ENCODE data around the gene ANKAR.
"Not testable (repeated sequence)": the region's sequence is repeated elsewhere in the genome, so short reads cannot be mapped to it uniquely, and the experiment has no call there.

Gene ANKAR, protein sequence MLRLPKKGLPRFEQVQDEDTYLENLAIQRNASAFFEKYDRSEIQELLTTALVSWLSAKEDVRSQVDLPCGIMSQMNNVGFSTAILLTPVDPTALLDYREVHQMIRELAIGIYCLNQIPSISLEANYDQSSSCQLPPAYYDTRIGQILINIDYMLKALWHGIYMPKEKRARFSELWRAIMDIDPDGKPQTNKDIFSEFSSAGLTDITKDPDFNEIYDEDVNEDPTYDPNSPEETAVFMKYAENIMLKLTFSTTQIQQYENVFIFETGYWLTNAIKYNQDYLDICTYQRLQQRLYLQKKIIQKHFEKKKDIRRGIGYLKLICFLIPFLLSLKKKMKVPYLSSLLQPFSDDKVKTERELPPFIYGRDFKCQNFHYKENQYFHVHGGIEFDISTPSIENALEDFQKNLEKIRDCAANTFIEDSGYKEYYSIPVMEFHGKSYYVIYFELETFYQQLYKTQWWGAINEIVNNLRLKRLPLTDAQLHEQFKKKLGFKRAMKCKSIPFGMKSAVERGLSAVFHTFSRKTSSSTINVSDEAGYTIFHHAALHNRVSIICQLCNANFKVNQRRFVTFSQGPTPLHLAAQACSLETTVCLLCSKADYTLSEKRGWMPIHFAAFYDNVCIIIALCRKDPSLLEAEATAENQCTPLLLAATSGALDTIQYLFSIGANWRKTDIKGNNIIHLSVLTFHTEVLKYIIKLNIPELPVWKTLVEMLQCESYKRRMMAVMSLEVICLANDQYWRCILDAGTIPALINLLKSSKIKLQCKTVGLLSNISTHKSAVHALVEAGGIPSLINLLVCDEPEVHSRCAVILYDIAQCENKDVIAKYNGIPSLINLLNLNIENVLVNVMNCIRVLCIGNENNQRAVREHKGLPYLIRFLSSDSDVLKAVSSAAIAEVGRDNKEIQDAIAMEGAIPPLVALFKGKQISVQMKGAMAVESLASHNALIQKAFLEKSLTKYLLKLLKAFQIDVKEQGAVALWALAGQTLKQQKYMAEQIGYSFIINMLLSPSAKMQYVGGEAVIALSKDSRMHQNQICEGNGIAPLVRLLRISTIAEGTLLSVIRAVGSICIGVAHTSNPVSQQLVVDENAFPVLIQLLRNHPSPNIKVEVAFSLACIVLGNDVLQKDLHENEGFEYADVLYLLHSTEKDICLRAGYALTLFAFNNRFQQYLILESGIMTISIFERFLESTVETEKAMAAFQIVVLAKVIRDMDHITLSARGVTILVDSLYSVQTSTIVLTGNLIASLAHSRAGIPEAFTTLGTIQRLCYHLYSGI (N-terminal part only)

GRCh38 chr2:189674374-189675112, at the start of gene ANKAR:
TSS of gene ANKAR (plus strand) at chr2:189674670. CDS start at chr2:189676491, 1,821 bp downstream.
- DNase-seq = peak; percentile 90

DNA sequence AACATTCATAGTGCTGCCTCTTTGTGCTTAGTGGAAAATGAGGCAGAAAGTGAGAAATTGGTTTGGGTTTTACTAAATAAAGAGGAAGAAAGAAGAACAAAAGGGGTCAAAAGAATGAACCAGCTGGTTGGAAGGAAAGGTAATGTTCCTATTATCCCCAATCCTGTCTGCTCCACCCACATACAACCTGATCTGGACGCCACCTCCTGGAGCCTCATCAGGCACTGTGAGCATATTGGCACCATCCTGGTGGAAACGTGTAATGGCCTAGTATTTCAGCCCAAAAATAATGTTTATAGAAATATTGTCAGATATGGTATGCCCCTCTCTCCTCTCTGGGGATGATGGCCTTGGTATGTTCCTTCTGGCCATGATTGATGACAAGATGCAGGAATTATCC, 48.8 kb upstream of the ANKAR start:
- DNase-seq = no peak

DNA sequence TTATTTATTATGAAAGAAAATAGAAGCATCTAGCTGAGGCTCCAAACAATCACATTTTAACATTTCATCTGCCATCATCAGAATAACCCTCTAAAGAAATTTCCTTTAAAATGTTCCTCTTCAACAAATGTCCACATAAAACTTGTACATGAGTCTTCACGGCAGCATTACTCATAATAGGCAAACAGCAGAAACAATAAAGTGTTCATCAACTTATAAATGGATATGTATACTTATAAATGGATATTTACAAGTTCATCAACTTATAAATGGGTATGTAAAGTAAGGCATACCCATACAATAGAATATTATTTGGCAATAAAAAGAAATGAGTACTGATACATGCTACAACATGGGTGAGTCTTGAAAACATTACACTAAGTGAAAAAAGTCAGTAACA, 46.7 kb upstream of the ANKAR start:
- DNase-seq = no peak

- no peak for DNase-seq
Measured at GRCh38 chr2:189628817-189629530, 45.5 kb upstream of the ANKAR start.

DNA sequence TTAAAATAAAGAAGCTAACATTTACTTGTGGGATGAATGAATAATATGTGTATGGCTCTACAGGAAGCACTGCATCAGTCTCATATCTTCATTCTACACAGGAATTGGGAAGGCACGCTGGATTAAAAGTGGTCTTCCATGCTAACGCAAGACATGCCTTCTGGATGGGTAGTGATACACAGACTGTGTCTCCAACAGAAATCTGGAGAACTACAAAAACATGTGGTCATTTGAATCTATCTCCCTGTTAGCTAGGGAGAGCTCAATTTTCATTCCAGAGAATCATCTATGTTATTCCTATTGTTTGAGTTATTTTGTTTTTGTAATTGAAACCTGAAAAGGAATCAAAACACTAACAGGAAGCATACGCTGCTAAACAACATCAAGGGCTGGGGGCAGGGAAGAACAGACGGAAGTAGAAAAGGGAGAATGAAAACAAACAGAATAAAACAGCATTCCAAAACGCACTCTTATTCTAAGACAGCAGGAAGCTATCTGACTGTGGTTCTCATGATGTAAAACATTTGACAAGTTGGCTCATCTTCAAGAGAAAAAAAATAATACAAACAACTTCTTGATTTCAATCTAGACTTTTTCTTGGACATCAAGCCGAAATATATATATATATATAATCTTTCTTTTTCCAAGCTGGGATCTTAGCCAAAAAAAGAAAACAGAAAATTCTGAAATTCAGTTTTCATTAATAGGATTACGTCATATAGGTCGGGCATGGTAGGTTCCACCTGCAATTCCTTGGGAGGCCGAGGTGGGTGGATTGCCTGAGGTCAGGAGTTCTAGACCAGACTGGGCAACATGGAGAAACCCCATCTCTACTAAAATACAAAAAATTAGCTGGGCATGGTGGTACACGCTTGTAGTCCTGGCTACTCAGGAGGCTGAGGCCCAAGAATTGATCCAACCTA, 44.7 kb upstream of the ANKAR start:
- no peak for DNase-seq

DNA sequence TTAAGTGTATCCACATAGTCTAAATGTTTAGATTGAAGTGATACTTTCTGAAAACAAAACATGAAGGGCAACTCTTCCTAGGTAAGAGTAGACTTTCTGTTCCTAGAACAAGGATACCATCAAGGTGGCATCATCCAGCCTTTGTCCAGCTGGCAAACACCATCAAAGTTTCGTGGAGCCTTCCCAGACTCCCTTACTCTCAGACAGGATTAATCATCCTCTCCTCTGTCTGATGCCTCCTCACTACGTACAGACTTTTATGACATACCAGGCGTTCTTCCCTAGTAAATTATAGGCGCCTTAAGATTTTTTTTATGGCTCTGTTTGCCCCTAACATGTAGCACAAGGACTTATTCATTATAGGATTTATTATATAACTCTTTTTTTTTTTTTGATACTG, 42.6 kb upstream of the ANKAR start:
- DNase-seq = no peak

DNA sequence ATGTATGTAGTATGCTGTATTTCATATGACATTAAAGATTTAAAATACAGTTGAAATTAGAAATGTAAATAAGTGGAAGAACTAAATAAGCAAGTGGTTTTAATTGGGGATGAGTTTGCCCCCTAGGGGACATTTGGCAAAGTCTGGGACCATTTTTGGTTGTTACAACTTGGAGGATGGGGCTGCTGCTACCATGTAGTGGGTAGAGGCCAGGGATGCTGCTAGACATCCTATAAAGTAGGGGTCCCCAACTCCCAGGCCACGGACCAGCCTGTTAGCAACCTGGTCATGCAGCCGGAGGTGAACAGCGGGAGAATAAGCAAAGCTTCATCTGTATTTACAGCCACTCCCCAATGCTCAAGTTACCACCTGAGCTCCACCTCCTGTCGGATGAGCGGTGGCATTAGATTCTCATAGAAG, 41.1 kb upstream of the ANKAR start:
- no peak for DNase-seq

GRCh38 chr2:189635353-189635752, 39.1 kb upstream of the ANKAR start:
- no peak for DNase-seq

GRCh38 chr2:189638301-189639006, 36.0 kb upstream of the ANKAR start:
- DNase-seq = no peak

DNA sequence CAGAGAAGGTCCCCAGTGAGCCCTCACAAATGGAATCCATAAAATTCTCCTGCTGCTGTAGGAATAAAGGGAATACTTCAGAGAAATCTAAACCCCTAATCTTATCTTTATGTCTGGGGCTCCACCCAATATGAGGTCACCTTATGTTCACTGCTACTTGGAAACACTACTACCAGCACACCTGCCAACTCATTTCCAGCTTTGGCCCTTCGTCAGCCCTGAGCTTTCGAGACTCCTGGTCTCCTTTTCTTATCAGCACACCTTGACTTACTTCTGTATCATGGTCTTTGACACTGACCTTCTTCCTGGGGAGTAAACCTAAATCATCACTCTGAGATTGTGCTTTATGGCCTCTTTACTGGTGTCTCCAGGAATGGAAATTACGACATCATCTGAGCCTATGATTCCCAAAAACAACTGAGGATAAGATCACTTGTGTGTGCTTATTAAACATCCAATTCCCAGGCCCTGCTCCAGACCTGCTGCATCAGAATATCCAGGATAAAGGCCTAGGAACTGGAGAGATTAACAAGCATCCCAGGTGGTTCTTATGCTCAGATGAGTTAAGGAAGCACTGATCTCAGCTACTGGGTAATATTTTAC, 35.4 kb upstream of the ANKAR start:
- DNase-seq = no peak

DNA sequence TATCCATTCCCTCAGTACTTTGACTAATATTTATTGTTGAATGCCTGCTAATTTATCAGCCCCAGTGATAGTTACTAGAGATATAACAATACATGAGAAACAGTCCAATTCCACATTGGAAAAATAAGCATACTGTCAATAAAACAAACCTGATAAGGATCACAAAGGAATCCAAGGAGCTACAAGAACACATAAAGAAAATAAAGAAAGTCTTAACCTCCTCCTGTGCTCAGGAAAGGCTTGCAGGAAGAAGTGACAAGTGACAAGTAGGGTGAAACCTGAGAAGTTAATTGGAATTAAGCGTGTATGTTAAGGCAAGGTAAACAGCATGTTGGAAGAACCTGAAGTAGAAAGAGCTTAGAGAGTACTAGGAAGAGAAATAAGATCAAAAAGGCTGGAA, 33.5 kb upstream of the ANKAR start:
- DNase-seq = no peak

GRCh38 chr2:189641590-189641989, 32.9 kb upstream of the ANKAR start:
- no peak for DNase-seq

GRCh38 chr2:189646521-189646920, 27.9 kb upstream of the ANKAR start:
- no peak for DNase-seq

DNA sequence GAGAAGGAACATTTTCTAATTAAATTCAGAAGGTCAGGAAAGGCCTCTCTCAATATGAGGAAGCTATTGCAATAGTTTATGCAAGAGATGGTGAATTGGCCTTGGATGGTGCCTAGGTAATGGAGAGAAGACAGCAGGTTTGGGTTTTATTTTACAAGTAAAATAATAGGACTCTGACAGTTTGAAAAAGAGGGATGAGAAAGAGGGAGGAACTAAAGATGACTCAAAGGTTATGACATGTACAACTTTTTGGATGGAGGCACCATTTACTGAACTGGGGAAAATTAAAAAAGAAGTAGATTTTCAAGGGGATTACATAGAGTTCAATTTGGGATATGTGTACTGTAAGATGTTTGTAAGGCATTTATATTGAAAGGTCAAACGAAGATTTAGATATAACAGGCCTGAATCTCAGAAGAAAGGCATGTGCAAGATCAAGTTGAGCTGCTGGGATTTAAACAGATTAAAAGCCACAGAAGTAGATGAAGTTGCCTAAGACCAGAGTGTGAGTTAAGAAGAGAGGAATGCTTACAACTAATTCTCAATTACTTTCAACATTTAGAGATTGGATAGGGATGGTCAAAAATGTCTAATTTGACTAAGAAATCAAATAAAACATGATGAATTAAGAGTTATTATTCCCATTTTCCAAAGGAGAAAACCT, 25.5 kb upstream of the ANKAR start:
- no peak for DNase-seq

DNA sequence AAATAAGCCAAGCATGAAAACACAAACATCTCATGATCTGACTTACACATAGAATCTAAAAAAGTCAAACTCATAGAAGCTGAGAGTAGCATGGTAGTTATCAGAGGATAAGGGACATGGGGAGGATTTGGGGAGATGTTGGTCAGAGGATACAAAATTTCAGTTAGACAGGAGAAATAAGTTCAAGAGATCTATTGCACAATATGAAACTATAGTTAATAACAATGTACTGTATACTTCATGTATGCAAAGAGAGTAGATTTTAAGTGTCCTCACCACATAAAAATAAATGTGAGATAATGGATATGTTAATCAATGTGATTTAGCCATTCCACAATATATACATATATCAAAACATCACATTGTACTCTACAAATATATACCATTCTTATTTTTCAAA, 23.2 kb upstream of the ANKAR start:
- DNase-seq = no peak

GRCh38 chr2:189653464-189653863, 21.0 kb upstream of the ANKAR start:
- DNase-seq = not testable (repeated sequence)

DNA sequence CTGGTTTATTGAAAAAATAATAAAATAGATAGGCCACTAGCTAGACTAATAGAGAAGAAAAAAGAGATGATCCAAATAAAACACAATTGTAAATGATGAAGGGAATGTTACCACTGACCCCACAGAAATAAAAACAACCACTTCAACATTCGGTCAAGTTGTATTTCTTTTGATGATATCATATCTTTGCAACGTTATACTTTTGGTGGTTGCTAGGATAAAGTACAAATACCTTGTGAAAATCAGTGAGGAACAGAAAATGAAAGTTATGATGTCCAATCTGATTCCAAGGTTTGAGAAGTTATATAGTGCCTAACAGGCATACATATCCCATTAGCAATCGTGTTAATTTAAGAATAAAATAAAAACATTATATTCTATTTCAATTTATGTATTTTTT, 19.8 kb upstream of the ANKAR start:
- no peak for DNase-seq

DNA sequence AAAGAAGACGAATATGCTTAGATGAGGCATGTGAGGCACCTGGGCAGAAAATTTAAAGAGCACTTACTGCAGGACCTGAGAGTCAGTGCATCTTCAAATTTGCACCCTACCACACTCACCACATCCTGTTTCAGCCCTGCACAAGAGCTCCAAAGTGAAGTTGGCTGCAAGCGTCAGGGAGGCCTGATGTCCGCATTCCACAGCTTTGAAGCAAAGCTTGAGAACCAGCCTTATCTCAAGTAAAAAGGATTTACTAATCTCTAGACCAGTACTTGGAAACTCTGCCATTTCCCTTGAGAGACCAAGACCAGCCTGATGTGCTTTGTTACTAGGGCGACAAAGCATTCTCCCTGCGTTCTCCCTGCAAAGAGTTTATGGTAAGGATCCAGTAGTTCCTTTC, 16.6 kb upstream of the ANKAR start:
- peak; percentile 26 for DNase-seq
